C1 segment of cervical spinal cord (tissue), 14 donors: ENCODE measurements around the gene CBR4.
"Not testable (repeated sequence)": the region's sequence is repeated elsewhere in the genome, so short reads cannot be mapped to it uniquely, and the experiment has no call there.

Experiments used
- DNase-seq, 14 donors: peaks; one replicate each; lab custom pipeline; 2025; lab: John Stamatoyannopoulos, UW

CBR4 gene

GRCh38 chr4:168993714-168994510 is 16.1 kb downstream of the CBR4 start:
- no peak for DNase-seq

GRCh38 chr4:168992952-168993482 is 17.0 kb downstream of the CBR4 start:
- DNase-seq, result not testable (repeated sequence)

- no peak for DNase-seq
Observed at GRCh38 chr4:168981942-168982341, 28.1 kb downstream of the CBR4 start.

- DNase-seq, result no peak
Observed at GRCh38 chr4:168981460-168981859, 28.6 kb downstream of the CBR4 start.

- no peak for DNase-seq
Observed at GRCh38 chr4:168979338-168979737, 30.7 kb downstream of the CBR4 start.

- DNase-seq, result no peak
Observed at GRCh38 chr4:168978001-168978700, 31.9 kb downstream of the CBR4 start.

- no peak for DNase-seq
Observed at GRCh38 chr4:168972596-168972995, 37.5 kb downstream of the CBR4 start.

GRCh38 chr4:168960716-168961115 is 49.3 kb downstream of the CBR4 start:
- no peak for DNase-seq

GRCh38 chr4:168955674-168956073 is 54.4 kb downstream of the CBR4 start:
- no peak for DNase-seq

- DNase-seq, result not testable (repeated sequence)
Observed at GRCh38 chr4:168952821-168953246, 57.2 kb downstream of the CBR4 start.

- DNase-seq, result no peak
Observed at GRCh38 chr4:168945291-168945690, 64.8 kb downstream of the CBR4 start.

- no peak for DNase-seq
Observed at GRCh38 chr4:168942985-168943384, 67.1 kb downstream of the CBR4 start.
